Measurements from ENCODE around the gene TET2.
A peak's percentile ranks its signal among the peaks of the same experiment; 100 is the strongest.

The TET2 gene

DNA sequence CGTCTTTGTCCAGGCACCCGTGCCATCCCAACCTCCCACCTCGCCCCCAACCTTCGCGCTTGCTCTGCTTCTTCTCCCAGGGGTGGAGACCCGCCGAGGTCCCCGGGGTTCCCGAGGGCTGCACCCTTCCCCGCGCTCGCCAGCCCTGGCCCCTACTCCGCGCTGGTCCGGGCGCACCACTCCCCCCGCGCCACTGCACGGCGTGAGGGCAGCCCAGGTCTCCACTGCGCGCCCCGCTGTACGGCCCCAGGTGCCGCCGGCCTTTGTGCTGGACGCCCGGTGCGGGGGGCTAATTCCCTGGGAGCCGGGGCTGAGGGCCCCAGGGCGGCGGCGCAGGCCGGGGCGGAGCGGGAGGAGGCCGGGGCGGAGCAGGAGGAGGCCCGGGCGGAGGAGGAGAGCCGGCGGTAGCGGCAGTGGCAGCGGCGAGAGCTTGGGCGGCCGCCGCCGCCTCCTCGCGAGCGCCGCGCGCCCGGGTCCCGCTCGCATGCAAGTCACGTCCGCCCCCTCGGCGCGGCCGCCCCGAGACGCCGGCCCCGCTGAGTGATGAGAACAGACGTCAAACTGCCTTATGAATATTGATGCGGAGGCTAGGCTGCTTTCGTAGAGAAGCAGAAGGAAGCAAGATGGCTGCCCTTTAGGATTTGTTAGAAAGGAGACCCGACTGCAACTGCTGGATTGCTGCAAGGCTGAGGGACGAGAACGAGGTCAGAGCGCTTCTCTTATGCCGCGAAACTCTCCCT lies at the start of gene TET2:
Gene TET2, plus strand, starts transcription at position 601 of the 740 bp plus-strand sequence. CDS start 87,067 bp downstream, outside the sequence.
- DNase-seq = peak; percentile 59

- no peak for DNase-seq
Measured at GRCh38 chr4:105102016-105102415, 44.7 kb upstream of the TET2 start.

DNA sequence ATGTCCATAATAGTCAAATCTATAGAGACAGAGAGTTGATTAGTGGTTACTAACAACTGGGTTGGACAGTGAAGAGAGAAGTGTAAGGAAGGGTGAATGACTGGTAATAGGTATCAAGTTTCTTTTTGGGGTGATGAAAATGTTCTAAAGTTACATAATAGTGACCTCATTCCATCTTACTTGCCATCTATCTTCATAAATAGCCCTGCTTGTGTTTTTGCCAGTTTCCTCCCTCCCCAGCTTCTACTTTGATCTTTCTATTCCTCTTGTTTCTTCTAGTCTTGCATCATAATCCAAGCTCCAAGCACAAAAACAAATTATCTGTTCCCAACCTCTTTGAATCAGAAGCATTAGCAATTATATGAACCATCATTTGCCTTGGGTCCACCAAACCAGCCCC lies 40.2 kb upstream of the TET2 start:
- no peak for DNase-seq

DNA sequence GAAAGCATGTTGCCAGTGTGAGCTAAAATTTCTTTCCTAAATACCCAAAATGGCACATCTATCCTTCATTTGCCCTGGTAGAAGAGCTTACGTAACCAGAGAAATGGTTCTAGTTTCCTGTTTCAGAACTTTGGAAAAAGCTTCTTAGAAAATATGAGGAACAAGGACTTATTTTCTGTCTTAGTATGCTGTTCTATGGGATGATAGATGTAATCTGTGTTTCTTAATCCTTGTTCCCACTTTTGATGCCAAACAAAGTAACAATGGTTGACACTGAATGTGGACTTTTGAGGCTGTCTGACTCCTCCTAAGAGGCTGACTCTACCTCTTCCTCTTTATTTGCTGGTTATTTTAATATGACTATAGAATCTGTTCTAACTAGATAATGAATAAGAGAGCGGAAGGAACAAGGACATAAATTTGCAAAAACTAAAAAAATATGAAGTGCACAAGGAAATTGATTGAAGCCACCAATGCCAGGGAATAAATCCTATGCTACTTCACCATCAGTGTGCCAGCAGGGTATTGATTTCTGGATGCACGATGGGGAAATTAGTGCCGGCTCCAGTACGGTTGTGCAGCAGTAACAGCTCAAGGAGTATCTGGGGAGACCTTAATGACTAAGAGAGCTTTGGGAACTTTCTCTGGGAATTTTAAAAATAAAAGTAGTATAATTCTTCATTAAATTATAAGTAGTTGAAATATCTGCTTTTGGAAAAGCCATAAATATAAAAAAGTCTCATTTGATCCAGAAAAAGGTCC lies 39.4 kb upstream of the TET2 start:
- no peak for DNase-seq

GRCh38 chr4:105108971-105109370 lies 37.7 kb upstream of the TET2 start:
- DNase-seq = no peak

DNA sequence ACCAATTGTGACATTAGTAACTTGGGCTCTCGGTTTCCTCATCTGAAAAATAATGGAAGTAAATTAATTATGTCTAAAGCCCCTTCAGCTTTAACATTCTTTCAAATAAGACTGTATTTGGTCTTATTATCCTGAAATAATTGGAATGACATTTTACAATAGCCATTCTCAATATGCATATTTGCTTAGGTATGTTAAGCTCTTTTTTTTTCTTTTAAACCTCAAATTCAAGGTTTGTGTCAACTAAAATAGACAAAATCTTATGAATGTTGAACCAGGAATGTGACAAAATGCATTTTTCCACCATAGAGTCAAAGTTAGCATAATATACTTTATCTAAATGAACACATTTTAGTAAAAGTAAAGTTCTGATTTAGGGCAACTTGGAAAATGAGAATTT lies 34.4 kb upstream of the TET2 start:
- DNase-seq = no peak

- no peak for DNase-seq
Measured at GRCh38 chr4:105113800-105114199, 32.9 kb upstream of the TET2 start.

- no peak for DNase-seq
Measured at GRCh38 chr4:105116616-105117319, 29.9 kb upstream of the TET2 start.

GRCh38 chr4:105119356-105119755 lies 27.3 kb upstream of the TET2 start:
- DNase-seq = no peak

GRCh38 chr4:105120626-105121025 lies 26.1 kb upstream of the TET2 start:
- DNase-seq = no peak

DNA sequence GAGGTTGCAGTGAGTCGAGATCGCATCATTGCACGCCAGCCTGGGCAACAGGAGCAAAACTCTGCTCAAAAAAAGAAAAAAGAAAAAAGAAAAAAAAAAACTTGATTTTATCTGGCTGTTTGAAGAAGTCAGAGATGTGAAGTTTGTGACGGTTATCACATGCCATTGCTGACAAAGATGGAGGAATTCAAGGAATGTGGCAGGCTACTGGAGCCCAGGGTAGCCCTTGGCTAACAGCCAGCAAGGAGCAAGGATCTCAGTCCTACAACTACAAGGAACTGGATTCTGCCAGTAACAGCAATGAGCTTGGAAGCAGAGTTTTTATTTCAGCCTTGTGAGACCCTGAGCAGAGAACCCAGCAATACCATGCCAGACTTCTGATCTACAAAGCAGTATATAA lies 24.3 kb upstream of the TET2 start:
- no peak for DNase-seq

DNA sequence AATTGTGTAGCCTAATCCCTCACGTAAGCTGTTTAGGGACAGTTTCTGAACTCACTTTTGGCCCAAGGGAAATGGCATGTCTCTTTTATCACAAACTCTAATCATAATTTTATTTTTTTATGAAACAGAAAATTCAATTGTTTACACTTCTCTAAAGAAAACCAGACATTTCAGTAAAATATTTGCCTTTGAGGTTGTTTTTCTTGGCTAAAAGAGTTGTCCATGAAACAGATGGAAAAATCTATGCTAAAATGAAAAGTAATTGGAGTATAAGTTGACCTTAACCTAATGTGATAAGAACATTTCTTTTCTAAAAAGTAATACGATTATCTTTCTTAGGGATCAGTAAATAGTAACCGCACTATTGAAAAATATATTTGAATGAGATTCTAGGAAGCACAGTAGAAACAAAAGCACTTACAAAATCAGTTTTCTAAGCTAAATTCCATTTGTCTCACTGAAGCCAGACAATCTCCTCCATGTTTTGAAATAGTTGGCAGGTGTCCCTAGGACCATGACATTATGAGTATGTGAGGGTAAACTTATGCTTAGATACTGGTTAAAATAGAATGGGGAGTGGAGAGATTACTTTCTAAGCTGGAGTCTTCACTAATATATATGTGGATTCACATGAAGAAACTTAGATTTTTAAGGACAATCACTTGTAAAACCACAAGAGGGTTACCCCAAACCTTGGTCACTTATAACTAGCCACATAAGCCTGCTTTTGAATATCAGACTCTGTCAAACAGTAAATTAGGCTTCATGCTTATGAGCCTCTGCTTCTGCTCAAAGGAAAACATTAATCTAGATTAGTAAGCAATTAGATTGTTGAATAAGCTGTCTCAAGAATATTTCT lies 20.1 kb upstream of the TET2 start:
- no peak for DNase-seq

DNA sequence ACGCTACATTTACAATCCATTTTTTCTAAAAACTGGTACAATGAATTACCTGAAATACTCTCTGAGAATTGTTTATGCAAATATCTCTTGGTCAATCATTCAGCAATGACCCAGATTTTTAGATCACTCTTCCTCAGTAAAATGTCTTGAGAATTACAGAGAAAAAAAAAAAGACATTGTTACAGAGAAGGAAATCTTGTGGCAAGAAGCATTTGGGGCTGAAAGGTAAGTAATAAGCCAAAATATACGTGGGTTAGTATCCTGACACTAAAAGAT lies 19.6 kb upstream of the TET2 start:
- DNase-seq = no peak

DNA sequence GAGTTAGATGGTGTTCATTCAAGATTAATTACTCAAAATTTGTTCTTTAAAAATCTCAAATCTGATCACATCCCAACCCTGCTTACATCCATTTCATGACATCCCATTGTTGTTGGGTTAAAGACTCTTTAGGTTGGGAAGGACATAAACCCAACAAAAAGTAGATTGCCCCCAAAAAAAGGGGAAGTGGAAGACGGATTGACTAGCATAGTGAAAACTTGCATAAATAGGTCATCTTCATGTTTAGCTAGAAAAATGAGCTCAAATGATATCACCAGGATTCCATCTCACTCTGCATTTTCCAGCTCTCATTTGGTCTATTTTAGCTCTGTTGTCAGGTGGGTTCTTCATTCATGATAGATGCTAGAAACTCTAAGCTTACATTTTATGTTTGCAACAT lies 18.5 kb upstream of the TET2 start:
- no peak for DNase-seq

DNA sequence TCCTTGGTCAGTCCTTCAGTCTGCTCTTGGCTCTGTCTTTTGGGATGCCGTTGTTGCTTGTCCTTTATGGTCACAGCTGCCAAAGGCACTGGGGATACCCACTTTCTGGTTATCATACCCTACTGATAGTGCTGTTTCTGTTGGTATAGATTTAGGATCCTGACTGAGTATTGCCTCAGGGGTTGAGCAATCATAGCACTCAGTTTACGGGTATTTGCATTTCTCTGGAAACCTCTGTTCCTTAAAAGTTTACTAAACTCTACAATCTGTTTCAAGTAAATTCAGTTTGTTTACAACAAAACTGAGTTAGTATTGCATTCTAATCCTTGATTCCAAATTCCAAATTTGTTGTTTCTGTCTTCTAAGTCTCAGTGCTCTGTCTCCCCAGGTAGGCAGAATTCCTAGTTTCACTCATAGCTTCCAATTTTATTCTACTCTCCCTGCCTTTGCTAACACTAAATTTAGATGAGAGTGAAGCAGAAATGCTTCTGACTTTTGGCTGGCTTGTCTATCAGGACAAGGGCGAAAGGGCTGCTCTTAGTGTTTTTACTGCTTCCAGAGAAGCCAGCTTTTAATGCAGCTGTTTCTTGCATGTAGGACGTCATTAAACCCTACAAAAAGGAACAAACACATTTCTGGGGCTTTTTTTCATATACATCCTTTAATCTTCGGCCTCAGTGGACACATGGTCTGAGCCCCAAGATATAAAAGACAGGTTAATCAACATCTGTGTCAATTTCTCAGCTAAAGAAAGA lies 17.2 kb upstream of the TET2 start:
- DNase-seq = no peak

DNA sequence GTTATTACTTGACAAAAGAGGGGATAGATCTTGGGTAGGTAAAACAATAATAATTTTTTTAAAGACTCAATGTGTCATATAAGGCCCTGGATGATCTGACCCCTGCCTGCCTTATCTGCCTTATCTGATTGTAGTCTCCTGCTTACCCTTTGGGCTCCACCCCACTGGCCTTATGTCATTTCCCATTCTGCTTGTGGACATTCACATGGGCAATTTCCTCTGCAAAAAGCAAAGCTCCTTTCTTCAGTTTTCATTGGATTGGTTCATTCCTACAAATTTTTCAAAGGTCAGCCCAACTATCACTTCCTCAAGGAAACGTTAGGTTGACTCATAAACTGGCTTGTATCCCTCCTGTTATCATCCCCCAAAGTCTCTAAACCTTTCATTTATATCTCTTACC lies 15.7 kb upstream of the TET2 start:
- no peak for DNase-seq

- DNase-seq = no peak
Measured at GRCh38 chr4:105133976-105134375, 12.7 kb upstream of the TET2 start.

DNA sequence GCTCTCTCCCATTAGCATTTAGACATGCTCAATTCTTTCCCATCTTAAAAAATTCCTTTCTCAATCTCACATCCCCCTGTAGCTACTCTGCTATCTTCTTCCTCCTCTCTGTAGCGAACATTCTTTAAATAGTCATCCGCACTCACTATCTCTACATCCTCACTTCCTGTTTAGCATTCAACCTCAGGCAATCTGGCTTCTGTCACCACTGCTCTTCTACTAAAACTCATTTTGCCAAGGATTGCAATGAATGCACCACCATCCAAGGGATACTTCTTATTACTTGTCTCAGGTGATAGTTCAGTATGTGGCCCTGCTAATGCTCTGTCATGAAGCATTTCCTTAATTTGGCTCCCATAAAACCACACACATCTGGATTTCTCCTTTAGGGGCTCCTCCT lies 10.9 kb upstream of the TET2 start:
- no peak for DNase-seq

DNA sequence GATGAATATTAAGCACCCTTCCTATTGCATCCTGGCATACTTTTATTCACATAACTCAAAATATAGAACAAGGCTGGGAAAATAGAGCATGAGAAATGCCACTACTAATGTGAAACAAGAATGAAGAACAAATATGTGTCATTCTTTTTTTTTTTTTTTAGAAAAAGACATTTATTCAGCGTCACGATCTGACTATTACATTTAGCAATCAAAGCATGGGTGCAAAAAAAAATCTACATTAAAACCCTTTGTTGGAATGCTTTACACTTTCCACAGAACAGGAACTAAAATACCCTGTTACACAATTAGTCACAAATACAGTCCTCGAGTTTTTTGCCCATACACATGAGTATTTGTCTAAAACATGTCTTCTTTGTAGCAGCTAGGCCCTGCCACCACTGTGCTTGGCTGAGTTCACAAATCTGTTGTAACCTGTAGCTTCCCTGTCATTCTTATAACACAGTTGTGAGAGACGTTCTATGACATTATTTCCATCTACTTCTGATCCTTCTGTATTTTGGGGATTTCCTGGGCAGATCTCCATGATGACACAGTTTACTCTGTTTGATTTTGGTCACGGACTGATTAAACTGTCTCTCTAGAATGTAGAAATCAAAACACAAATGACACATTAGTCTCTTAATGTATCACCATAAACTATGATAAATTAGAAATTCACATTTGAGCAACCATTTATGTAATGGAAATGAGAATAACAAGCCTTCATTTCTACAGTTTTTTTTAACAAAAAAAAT lies 9.4 kb upstream of the TET2 start:
- no peak for DNase-seq

- no peak for DNase-seq
Measured at GRCh38 chr4:105139646-105140045, 7.0 kb upstream of the TET2 start.

DNA sequence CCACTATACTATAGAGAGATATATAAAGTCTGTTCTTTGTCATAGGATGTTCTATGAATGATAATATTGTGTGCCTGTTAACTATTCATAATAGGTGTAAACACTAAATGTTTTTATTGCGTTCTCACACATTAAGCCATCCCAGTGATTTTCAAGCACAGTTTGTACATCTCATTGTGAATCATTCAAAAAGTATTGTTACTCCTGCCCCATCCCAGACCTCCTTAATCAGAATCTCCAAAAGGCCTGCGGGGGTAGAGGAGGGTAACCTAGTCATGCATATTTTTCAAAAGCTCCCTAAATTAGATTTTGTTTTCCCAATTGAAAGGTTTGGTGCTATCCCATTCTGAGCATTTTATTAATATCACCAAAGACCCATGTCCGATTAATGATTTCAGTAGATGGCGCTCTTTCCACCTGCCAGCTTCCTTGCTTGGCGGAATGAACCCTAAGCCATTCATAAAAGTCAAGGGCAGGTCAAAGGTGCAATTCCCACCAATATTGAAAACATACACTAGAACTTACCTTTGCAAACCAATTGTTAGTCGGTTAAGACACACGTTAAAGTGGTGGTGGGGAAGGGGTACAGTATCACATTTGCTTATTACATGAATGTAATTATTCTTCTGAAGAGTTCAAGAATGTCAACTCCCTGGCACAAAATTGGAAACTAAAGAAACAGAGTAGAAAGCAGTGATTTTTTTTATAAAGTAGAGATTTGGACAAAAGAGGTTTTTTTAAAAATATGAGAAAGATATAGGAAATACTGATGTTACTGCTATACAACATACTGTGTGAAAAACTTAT lies 5.8 kb upstream of the TET2 start:
- DNase-seq = no peak

Measured in NCI-H774 (cell line).